OCI-M2 (cell line): ENCODE measurements around the gene TNPO3.

Experiments used
- DNase-seq: peaks from one replicate; lab custom pipeline; 2025; ENCODE audit not compliant: unreplicated experiment; lab: John Stamatoyannopoulos, UW

Gene TNPO3

GRCh38 chr7:129054438-129055293, at the start of gene TNPO3:
Gene TNPO3 (minus strand): TSS chr7:129055111. CDS start chr7:129054770, 341 bp downstream.
- peak; percentile 95 for DNase-seq

GRCh38 chr7:129103561-129104324, 48.8 kb upstream of the TNPO3 start:
- no peak for DNase-seq

- DNase-seq: no peak
Measured at GRCh38 chr7:129101746-129102145, 46.8 kb upstream of the TNPO3 start.

- no peak for DNase-seq
Measured at GRCh38 chr7:129100827-129101166, 45.9 kb upstream of the TNPO3 start.

- no peak for DNase-seq
Measured at GRCh38 chr7:129098409-129099084, 43.6 kb upstream of the TNPO3 start.

GRCh38 chr7:129095258-129095657, 40.3 kb upstream of the TNPO3 start:
- DNase-seq: no peak

GRCh38 chr7:129094501-129094900, 39.6 kb upstream of the TNPO3 start:
- DNase-seq: no peak

- DNase-seq: no peak
Measured at GRCh38 chr7:129093867-129094456, 39.1 kb upstream of the TNPO3 start.

GRCh38 chr7:129091484-129092002, 36.6 kb upstream of the TNPO3 start:
- DNase-seq: peak; percentile 75

- no peak for DNase-seq
Measured at GRCh38 chr7:129090300-129090907, 35.5 kb upstream of the TNPO3 start.

- DNase-seq: no peak
Measured at GRCh38 chr7:129089521-129090212, 34.8 kb upstream of the TNPO3 start.

GRCh38 chr7:129084801-129085551, 30.1 kb upstream of the TNPO3 start:
- DNase-seq: no peak

- DNase-seq: no peak
Measured at GRCh38 chr7:129083525-129083924, 28.6 kb upstream of the TNPO3 start.

- no peak for DNase-seq
Measured at GRCh38 chr7:129078455-129078854, 23.5 kb upstream of the TNPO3 start.

- no peak for DNase-seq
Measured at GRCh38 chr7:129076886-129077285, 22.0 kb upstream of the TNPO3 start.

- no peak for DNase-seq
Measured at GRCh38 chr7:129074994-129075393, 20.1 kb upstream of the TNPO3 start.

GRCh38 chr7:129074361-129074871, 19.5 kb upstream of the TNPO3 start:
- DNase-seq: no peak

- DNase-seq: no peak
Measured at GRCh38 chr7:129073738-129074137, 18.8 kb upstream of the TNPO3 start.

- DNase-seq: no peak
Measured at GRCh38 chr7:129073204-129073603, 18.3 kb upstream of the TNPO3 start.
